Hepatocyte (in vitro differentiated cells): ENCODE results near the gene RAB27A. TPM values are rescaled to one million over a fixed set of nuclear protein-coding genes. Genes with fewer than 3 reads are reported as not detected.
A peak's percentile ranks its signal among the peaks of the same experiment; 100 is the strongest.
"Not testable (repeated sequence)": the region's sequence is repeated elsewhere in the genome, so short reads cannot be mapped to it uniquely, and the experiment has no call there.

ENCODE experiments used
- DNase-seq: peaks from one replicate; pipeline ENCODE4 v3.0.0-alpha.2; 2016; ENCODE audit warnings: low spot score
- H2AFZ ChIP-seq: fragments of 200-600 bp; sonication (generic); 2 replicates; pipeline ENCODE4 v1.6.0; 2016; ENCODE audit warnings: antibody characterized with exemption, mild to moderate bottlenecking
- H3K27ac ChIP-seq: fragments of 200-600 bp; sonication (generic); 2 replicates; pipeline ENCODE4 v1.5.1; 2016; ENCODE audit warnings: mild to moderate bottlenecking
- H3K27me3 ChIP-seq: fragments of 200-600 bp; sonication (generic); 2 replicates; pipeline ENCODE4 v1.6.1; 2016
- H3K36me3 ChIP-seq: fragments of 200-600 bp; sonication (generic); replicated peaks from 2 replicates; pipeline ENCODE4 v1.5.1; 2016; ENCODE audit warnings: low read depth; ENCODE audit not compliant: insufficient read depth
- H3K4me1 ChIP-seq: fragments of 200-600 bp; sonication (generic); 2 replicates; pipeline ENCODE4 v1.5.1; 2016; ENCODE audit warnings: mild to moderate bottlenecking, moderate library complexity; ENCODE audit not compliant: insufficient read depth
- H3K4me2 ChIP-seq: fragments of 200-600 bp; sonication (generic); 2 replicates; pipeline ENCODE4 v1.6.0; 2016
- H3K4me3 ChIP-seq: fragments of 200-600 bp; sonication (generic); 2 replicates; pipeline ENCODE4 v1.5.1; 2016; ENCODE audit warnings: mild to moderate bottlenecking
- H3K79me2 ChIP-seq: fragments of 200-600 bp; sonication (generic); 2 replicates; pipeline ENCODE4 v1.6.0; 2017; ENCODE audit warnings: mild to moderate bottlenecking
- H3K9me2 ChIP-seq: fragments of 200-600 bp; sonication (generic); replicated peaks from 2 replicates; pipeline ENCODE4 v1.6.0; 2017; ENCODE audit warnings: mild to moderate bottlenecking; ENCODE audit not compliant: insufficient read depth
- H3K9me3 ChIP-seq: fragments of 200-600 bp; sonication (generic); 2 replicates; pipeline ENCODE4 v1.5.1; 2016; ENCODE audit warnings: low read depth, mild to moderate bottlenecking
- H4K20me1 ChIP-seq: fragments of 200-600 bp; sonication (generic); 2 replicates; pipeline ENCODE4 v1.6.0; 2016; ENCODE audit warnings: mild to moderate bottlenecking; ENCODE audit not compliant: insufficient read depth, poor library complexity, severe bottlenecking
- EZH2 ChIP-seq: fragments of 200-600 bp; sonication (generic); IDR thresholded peaks from 2 replicates; pipeline ENCODE4 v1.6.1; 2016; ENCODE audit warnings: antibody characterized with exemption, mild to moderate bottlenecking, borderline replicate concordance
- EZH2phosphoT487 ChIP-seq: fragments of 200-600 bp; sonication (generic); IDR thresholded peaks from one replicate; pipeline ENCODE4 v1.6.1; 2018; ENCODE audit warnings: antibody characterized with exemption, mild to moderate bottlenecking, low read depth, moderate library complexity; ENCODE audit not compliant: unreplicated experiment, severe bottlenecking
- WGBS: methylation state at CpG from one replicate; pipeline ENCODE4 v1.1.6; 2016; ENCODE audit warnings: low lambda C conversion rate; ENCODE audit errors: missing lambda C conversion rate; 5-methylcytosine and 5-hydroxymethylcytosine counted together
- polyA plus RNA-seq: library from polyadenylated mRNA; unstranded; fragments of >200 nt; fragmentation: Nextera tagmentation; extraction: Ambion mirVana; gene quantifications from 2 replicates; pipeline ENCODE4 v1.2.1, GENCODE V29; 2016
- total RNA-seq: library from RNA; depleted of rRNA; stranded (reverse); fragments of >200 nt; gene quantifications from 2 replicates; pipeline ENCODE4 v1.2.3, GENCODE V29; 2014
- TF ChIP-seq, protein P1 (sequence below): fragments of 200-600 bp; sonication (generic); IDR thresholded peaks from 2 replicates; pipeline ENCODE4 v1.5.1; 2016; ENCODE audit warnings: antibody characterized with exemption, mild to moderate bottlenecking; ENCODE audit not compliant: poor library complexity

The RAB27A gene
- total and polyA plus RNA-seq, 2 experiments from 2014 or later: 10.5 to 16.6 TPM

DNA sequence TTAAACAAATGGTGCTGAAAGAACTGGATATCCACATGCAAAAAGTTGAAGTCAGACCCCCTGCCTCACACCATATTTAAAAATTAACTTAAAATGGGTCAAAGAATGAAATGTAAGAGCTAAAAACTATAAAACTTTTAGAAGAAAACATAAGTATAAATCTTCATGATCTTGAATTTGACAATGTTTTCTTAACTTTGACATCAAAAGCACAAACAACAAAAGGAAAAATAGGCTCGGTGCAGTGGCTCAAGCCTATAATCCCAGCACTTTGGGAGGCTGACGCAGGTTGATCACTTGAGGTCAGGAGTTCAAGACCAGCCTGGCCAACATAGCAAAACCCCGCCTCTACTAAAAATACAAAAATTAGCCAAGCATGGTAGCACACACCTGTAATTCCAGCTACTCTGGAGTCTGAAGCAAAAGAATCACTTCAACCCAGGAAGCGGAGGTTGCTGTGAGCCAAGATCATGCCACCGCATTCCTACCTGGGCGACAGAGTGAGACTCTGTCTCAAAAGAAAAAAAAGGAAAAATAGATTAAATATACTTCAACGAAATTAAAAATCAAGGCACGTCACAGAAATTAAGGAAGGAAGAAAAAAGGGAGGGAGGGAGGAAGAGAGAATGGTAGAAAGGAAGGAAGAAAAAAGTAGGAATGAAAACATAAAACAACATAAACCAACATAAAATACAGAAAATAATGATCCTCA is 1.5 kb downstream of the RAB27A start:
- no peaks in the 10 kb centered on the region for H3K9me2 ChIP-seq
- H2AFZ ChIP-seq: peak overlapping the region; percentile 93
- WGBS: 89% methylated on average over 8 of the region's 8 CpGs
- H3K27me3 ChIP-seq: no peaks in the 10 kb centered on the region
- TF ChIP-seq, protein P1, sequence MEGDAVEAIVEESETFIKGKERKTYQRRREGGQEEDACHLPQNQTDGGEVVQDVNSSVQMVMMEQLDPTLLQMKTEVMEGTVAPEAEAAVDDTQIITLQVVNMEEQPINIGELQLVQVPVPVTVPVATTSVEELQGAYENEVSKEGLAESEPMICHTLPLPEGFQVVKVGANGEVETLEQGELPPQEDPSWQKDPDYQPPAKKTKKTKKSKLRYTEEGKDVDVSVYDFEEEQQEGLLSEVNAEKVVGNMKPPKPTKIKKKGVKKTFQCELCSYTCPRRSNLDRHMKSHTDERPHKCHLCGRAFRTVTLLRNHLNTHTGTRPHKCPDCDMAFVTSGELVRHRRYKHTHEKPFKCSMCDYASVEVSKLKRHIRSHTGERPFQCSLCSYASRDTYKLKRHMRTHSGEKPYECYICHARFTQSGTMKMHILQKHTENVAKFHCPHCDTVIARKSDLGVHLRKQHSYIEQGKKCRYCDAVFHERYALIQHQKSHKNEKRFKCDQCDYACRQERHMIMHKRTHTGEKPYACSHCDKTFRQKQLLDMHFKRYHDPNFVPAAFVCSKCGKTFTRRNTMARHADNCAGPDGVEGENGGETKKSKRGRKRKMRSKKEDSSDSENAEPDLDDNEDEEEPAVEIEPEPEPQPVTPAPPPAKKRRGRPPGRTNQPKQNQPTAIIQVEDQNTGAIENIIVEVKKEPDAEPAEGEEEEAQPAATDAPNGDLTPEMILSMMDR: no peak
- no peak for TF ChIP-seq EZH2
- TF ChIP-seq EZH2phosphoT487: no peak
- no peak for DNase-seq
- peaks cover 6% of the 10 kb centered on the region for H3K4me1 ChIP-seq
- no peaks in the 10 kb centered on the region for H3K9me3 ChIP-seq
- peak overlapping the region; percentile 71 for H3K4me2 ChIP-seq
- no peaks in the 10 kb centered on the region for H3K36me3 ChIP-seq
- peaks cover 55% of the 10 kb centered on the region for H3K79me2 ChIP-seq
- peak overlapping the region; percentile 77 for H3K4me3 ChIP-seq
- H3K27ac ChIP-seq: peak overlapping the region; percentile 97
- H4K20me1 ChIP-seq: no peaks in the 10 kb centered on the region

DNA sequence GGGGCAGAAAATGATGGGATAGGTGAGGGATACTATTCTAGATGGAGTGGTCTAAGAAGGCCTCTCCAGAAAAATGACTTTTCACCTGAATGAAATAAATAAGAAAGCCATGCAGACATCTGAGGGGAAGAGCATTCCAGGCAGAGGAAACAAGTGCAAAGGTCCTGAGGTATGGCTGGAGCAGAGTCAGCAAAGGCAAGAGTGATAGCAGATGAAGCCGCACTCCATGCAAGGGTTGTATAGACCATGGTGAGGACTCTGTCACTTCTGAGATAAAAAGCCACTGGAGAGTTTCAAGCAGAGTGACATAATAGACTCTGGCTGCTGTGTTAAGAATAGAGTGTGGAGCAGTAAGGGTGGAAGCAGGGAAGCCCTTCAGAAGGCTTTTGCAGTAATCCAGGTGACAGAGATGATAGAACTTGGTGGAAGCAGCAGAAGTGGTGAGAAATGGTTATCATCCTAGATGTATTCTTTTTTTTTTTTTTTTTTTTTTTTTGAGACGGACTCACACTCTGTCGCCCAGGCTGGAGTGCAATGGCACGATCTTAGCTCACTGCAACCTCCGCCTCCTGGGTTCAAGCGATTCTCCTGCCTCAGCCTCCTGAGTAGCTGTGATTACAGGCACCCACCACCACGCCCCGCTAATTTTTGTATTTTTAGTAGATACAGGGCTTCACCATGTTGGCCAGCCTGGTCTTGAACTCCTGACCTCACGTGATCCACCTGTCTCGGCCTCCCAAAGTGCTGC is 3.0 kb downstream of the RAB27A start:
- not testable (repeated sequence) for H3K9me2 ChIP-seq, H3K4me3 ChIP-seq, H3K36me3 ChIP-seq, H3K4me1 ChIP-seq, H4K20me1 ChIP-seq, H3K27me3 ChIP-seq, H2AFZ ChIP-seq, H3K9me3 ChIP-seq, H3K4me2 ChIP-seq, DNase-seq, H3K27ac ChIP-seq
- H3K79me2 ChIP-seq: peaks cover 66% of the 10 kb centered on the region
- WGBS: 100% methylated on average over 9 of the region's 10 CpGs

DNA sequence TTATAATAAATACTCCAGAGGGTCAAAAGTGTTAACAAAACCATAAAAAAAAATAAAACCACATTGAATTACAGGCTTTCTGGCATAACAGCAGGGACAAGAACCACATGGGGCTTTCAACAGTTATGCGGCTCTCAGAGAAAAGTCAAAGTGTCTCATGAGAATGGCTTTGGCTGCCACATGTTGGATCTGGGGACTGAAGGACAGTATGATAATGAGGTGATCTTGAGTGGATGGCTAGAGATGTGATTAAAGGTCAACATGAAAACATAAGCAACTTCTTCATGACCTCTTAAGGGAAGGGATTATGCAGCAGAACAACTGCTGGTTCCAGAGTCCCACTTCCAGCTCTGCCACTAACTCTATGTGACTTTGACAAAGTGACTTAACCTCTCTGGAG is 5.2 kb downstream of the RAB27A start:
- H3K4me3 ChIP-seq: no peak overlapping the region
- DNase-seq: no peak
- peaks cover 74% of the 10 kb centered on the region for H3K79me2 ChIP-seq
- H3K4me2 ChIP-seq: no peak overlapping the region
- no peaks in the 10 kb centered on the region for H3K9me2 ChIP-seq
- 88% methylated on average over 1 of the region's 1 CpG for WGBS
- no peaks in the 10 kb centered on the region for H3K27me3 ChIP-seq
- H2AFZ ChIP-seq: no peak overlapping the region
- H3K4me1 ChIP-seq: peaks cover 12% of the 10 kb centered on the region
- H3K27ac ChIP-seq: no peak overlapping the region
- H4K20me1 ChIP-seq: no peaks in the 10 kb centered on the region
- H3K36me3 ChIP-seq: no peaks in the 10 kb centered on the region
- TF ChIP-seq EZH2 (no peak), EZH2phosphoT487 (no peak)
- TF ChIP-seq, protein P1: no peak
- H3K9me3 ChIP-seq: no peaks in the 10 kb centered on the region
